Hematopoietic multipotent progenitor cell treated with erythropoietin and hydrocortisone succinate and interleukin-3 and kit ligand, for 15 days (in vitro differentiated cells): Measurements from ENCODE around the gene GDF7.

Experiments
- DNase-seq: peaks from one replicate; pipeline ENCODE4 v3.0.0-alpha.2; 2015; ENCODE audit warnings: low spot score

GDF7 gene

DNA sequence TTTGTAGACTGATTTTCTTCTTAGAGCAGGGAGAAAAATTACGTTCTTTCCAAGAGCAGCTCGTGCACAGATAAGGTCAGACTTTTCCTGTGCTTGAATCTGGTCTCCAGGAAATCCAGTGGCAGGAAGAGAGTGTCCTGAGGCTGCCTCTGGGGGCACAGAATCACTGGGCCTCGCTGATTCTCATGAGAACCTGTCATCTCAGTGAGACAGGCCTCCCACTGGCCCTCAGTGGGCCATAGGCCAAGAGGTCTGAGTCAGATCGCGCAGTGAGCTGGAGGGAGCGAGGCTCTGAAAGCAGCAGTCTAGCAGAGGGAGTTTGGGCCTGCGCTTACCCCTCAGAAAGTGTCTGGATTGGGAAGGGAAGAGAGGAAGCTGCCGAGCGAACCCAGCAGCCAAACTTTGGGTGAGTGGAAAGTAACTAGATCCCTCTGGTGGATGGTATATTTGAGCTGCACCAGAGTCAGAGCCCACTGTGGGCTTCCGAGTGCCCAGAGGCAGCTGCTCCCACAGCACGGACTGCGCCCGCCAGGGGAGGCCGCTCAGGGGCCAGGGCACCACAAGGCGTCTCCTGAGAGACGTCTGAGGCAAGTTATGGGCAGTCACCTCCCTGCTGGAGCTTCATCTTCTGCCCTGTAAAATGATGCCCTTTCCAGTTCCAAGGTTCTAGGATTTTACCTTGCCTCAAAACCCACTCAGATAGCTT is 8.2 kb downstream of the GDF7 start:
- DNase-seq, result no peak

DNA sequence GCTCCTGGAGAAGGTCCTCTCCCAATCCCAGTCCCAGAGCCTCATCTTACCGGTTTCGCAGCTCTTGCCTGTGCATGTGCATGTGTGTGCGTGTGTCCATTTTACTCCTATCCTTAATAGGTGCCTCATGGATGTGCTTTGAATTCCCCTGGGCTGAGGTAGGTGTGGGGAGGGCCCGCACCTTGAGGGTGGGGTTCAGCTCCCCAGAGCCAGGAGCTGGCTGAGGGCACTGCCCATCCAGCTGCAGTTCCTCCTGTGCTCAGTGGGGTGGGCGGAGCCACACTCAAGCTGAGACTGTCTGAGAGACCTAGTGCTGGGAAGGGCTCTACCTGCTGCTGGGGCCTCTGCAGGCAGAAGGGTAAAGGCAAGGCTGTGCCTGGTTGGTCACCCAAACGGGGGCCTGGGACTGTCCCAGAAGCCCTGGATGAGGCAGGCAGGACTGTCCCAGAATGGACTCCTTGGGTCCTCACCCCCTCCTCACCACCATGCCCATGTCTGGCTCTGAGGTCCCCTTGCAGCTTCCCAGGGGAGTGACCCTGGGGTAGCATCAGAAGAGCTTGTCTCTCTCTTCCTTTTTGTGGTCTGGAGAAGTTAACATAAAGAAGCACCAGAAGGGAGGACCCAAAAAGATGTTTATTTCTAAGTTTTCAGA is 8.9 kb downstream of the GDF7 start:
- no peak for DNase-seq

DNA sequence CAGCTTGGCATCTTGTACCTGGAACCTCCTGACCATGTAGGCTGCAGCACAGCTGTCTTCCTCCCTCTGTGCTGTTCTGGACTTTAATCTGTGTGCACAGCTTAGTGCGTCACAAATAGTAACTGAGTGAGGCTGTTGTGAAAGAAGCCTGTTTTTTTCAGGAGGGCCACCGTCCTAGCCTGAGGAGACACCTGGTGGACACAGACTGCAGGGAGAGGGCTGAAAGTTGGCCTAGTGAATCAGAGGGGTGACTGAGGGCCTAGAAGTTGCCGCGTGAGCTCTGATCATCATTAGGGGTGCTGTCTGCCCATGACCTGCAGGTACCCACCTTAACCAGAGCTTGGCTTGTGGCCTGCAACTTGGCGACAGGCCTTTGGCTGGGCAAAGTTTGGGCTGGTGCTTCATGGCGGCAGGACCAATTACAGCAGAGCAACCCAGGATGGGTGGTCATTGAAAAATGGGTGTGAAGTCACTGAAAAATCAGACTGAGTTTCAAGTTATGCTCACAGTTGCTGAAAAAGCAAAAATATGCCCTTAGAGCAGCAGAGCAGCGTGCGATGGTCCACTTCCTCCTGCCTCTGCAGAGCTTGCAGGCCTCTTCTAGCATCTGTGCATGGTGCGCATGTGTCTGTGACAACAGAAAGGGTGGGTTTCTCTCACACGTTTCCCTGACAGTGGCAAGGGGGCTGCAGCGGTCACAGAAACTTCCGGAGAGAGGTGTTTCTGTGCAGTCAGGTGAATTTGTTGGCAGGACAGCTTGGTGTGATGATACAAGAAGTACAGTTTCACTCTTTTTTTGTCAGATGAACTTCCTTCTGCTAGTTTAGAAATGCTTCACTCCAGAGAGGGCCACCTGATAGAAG is 9.6 kb downstream of the GDF7 start:
- DNase-seq, result no peak

DNA sequence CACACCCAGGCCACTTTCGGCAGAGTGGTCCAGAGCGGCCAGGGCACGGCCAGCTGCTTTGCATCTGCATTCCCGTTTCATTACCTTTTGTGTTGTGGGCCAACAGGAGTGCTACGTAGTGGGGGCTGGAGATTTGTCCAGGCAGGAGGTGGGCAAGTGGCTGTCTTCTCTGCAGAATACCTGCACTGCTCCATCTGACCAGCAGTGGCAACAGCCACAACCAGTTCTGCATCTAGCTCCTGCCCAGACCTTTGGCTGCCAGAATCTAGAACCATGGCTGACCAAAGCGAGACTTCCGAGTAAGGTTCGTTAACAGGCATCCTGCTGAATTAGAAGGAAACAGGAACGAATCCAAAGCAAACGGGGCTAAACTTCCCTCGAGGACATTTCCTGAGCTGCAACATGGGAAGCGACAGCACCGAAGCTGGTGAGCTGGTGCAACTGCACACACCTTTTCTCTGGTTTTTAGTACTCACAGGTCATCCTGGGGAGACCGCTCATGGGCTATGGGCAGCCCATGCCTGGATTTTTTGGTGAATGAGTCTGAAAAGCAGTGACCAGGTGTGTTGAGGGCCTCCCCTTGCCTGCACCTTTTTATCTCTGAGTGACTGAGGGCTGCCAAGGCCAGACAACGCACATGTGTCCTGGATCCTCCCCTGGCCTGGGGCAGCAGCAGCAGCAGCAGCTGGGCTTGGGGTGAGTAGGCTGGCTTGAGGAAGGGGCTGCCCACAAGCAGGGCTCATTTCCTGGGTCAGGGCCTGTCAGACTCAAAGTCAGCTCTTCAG is 10.5 kb downstream of the GDF7 start:
- DNase-seq, result no peak

DNA sequence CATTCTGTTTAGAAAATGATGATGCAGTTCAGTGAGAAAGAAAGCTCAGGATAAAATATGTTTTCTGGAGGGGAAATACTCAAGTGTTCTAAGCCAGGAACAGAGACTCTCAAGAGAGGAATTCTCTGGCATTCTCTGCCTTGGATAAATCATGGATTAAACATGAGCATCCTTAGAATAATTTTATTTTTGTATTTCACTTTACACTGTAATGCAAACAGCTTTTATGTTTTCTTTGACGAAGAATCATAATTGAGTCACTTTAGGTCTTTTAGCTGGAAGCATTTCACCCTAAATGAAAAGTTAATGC is 11.1 kb downstream of the GDF7 start:
- DNase-seq, result no peak

DNA sequence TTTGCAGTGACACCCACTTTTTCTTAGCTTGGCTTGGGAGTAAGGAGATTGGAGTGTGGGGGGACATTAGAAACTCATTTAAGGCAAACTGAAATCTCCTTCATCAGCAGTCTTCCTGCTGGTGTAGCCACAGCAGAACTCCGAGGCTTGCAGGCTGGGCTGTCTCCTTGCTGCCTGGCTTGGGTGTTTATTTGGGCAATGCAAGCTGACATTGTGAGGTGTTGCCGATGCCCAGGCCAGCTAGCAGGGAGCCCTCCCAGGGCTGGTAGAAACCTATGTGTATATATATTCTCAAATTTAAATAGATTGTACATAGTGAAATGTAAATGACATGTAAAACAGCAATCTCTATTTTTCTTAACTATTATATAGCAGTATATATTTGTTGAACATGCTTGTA is 11.8 kb downstream of the GDF7 start:
- no peak for DNase-seq

DNA sequence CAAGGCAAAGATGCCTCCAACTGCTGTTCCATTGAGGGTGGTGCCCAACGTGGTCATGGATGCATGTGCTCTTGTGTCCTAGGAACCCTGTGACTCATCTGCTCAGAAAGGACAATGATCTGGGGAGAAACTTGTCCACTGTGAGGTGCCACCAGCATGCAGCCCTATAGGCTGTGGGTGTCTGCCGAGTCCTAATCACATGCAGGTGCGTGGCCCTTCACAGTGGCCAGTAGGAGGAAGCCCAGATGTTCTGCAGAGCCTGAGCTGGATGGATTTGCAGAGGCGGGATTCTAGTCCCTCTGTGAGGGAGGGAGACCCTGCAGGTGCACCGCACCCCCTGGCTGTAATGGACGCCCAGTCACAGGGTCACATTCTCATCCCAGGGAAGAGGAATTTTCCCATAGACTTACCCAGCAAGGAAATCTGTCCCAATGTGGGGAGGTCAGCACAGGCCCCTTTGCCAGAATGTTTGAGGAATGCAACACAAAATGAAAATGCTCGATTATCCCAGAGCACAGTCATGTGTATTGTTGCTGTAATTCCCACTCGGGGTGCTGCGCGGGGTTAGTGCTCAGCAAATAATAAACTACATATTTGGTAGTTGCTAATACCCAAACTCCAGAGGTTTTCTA is 13.9 kb downstream of the GDF7 start:
- no peak for DNase-seq

DNA sequence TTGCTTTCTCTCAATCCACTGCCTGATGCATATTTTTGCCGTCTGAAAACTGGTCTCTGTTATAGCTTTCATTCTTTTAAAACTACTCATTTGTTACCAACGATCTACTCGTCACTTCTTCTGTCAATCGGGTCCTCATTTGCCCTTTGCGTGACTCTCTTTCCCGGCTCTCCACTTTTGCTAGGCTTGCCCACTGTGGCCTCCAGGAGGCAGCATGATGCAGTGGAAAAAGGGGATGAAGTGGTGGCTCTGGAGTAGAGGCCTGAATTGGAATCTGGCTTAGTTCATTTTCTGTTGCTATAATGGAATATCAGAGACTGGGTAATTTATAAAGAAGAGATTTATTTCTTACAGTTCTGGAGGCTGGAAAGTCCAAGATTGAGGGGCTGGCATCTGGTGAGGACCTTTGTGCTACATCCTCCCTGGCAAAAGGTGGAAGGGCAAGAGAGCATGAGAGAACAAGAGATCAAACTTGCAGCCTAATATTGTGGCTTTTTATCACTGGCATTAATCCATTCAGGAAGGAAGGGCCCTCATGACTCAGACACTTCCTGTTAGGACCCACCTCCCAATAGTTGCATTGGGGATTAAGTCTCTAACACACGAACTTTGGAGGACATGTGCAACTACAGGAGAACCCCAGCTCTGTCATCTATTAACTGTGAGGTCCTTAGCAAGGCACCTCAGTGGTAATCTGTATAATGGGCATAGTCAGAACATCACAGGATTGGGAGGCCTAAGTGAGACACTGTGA is 15.4 kb downstream of the GDF7 start:
- DNase-seq, result no peak

DNA sequence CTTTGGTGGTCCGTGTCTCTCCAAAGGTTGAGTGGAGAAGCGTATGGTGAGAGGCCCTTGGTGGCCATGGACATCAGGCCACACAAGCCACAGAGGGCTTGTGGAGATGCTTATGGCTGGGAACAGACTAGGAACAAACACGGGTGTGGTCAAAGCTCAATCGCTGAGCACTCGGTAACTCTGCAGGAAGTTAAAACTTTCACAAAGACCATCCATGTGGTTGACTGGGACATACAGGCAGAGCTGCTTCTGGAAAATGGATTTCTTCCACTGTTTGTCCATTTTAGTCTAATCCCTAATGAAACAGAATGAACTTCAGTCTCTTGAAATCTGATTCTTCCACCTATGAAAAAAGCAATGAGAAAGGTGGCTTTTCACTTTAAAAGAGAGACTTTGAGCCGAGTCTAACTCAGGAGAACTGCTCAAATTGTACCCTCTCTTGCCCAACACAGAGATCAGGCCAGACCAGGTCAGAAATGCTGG is 17.7 kb downstream of the GDF7 start:
- DNase-seq, result no peak

DNA sequence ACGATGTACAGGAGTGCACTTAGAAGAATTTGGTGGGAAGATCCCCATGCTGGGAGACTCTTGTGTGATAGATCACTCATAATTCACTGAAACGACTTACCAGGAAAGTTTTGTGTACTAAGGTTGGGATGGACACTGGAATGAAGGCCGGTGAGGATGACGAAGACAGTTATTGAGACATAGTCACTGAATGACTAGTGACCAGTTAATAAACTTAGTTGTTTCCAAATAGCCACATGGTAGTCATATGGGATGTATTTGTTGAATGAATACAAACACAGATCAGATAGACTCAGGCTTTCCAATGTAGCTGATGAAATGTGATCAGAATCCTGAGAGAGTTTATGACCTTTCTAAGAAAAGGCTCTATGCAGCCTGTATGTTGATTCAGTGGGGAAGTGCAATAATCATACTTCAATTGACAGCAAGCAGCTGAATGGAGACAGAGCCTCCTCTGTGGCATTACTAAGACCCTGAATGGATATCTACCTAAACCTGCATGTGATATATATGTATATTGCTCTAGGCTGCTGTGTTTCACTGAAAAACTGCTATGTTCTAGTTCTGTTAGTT is 20.4 kb downstream of the GDF7 start:
- no peak for DNase-seq

DNA sequence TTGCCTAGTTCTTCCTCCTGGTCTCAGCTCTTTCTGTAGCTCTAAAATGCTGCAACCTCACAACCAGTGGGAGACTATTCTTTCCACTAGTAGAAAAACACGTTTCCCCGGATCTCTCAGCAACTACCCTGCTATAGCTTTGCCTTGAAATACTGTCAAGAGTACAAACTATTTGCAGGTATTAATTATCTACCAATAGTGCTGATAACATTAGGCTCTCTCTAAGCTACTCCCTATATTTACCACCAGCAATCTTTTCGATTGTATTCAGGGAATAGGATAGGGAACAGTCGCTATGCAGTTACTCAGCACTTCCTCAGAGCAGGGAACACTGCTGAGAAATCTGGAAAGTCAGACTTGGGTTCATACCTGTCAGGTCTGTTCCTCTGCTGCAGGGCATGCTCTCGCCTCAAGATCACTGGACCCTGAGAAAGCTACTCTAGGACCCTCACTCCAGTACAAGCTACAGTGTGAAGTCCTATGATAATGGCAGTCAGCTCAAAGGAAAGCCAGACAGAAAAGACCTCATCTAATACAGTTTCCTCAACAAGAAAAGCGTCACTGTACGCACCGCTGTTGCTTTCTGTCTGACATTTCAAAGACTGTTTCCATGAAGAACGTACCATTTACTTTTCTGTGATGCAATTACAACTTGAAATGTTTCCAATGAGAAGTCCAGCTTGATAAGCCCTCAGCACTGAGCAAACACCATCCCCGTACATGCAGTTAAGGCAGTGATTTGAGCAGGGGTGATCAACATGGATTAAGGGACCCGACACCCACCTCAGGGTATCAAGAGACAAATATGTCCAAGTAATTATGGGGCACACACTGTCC is 22.7 kb downstream of the GDF7 start:
- no peak for DNase-seq

DNA sequence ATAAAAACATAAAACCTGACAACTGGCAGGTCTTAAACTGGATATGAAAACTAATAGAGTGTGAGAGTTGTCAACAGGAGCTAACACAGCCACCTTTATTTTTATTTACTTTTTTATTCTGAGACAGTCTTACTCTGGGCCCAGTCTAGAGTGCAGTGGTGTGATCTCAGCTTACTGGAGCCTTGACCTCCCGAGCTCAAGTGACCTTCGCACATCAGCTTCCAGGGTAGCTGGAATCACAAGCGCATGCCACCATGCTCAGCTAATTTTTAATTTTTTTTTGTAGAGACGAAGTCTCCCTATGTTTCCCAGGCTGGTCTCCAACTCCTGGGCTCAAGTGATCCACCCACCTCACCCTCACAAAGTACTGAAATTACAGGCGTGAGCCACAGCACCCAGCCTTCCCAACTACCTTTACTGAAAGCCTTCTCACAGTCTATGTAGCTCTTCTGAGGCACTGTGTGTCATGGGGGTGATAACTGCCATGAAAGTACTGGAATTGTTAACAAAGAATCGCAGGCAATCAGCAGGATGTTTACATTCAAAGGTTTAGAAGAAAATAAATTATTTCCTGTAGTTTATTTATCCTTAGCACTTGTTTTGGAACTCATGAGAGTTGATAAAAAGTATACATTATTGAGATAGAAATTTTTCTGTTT is 24.3 kb downstream of the GDF7 start:
- no peak for DNase-seq

DNA sequence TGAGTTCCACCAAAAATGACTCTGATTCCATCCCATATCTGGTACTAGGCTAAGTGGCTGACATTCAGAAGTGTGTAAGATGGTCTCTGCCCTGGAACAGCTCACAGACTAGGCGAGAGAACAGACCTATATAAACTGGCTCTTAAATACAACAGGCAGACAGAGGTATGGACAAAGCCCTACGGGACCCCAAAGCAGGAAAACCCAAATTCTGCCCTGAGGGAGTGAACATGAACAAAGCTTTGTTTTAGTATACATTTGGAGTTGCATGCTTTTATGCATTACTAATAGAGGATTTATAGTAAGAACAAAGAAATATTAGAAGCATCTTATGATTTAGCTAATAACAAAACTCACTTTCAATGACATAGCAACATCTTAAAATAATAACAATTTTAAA is 25.1 kb downstream of the GDF7 start:
- no peak for DNase-seq

DNA sequence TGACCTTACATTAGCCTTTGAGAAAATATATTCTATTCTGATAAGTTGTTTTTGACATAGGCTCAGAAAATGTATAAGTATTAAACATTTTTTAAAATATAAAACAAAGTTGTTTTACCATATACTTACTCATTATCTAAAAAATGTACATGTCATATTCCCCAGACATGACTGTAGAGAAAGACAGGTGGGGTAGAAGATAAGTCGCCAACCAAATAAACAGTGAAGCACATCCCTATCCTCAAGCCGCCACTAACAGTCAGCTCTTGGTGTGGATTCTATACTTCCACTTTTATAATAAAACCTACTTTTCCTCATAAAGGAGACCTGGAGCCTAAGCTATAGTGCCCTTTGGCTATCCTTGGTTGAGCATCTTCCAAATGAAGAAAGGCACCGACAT is 26.4 kb downstream of the GDF7 start:
- peak; percentile 33 for DNase-seq

DNA sequence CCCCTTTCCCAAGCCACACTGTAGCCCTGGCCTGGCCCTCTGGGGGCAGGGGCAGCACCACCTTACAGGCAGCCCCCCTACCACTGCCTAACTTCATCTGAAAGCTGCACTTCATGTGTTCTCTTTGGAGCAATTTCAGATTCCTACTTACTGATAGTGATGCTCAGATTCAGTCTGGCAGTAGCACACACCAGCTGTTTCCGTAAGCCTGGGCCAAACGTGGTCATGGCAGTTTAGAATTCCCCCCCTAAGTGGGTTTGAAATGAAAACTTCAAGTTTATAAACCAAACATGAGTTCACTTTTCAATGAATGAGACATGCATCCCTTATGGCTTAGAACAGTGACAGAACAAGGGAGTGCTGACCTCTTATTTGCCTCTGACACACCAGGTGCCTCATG is 29.4 kb downstream of the GDF7 start:
- no peak for DNase-seq

DNA sequence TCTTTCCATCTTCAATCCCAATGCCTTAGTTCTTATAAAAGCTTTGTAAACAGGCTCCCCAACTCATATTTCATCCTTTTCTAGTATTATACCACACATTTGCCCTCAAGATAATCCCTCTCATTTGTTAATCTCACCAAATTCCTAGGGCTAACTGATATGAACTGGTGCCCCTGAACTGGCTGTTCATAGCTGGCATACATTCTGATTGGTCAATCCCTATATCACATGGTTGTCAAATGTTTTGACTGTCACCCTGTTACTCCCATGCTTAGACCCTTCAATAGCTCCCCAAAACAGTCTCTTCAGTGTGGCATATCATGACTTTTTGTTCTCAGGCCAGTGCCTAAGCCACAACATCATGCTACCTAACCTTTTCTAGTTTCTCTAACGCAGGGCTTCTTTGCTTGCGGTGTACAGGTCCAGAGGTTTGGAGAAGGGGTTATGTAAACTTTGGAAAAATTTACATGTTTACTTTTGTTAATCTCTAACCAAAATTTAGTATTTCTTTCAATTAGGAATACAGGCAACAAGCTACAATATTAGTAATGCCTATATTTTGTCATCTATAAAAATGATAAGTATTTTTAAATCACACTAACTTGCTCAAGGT is 30.5 kb downstream of the GDF7 start:
- DNase-seq, result no peak

DNA sequence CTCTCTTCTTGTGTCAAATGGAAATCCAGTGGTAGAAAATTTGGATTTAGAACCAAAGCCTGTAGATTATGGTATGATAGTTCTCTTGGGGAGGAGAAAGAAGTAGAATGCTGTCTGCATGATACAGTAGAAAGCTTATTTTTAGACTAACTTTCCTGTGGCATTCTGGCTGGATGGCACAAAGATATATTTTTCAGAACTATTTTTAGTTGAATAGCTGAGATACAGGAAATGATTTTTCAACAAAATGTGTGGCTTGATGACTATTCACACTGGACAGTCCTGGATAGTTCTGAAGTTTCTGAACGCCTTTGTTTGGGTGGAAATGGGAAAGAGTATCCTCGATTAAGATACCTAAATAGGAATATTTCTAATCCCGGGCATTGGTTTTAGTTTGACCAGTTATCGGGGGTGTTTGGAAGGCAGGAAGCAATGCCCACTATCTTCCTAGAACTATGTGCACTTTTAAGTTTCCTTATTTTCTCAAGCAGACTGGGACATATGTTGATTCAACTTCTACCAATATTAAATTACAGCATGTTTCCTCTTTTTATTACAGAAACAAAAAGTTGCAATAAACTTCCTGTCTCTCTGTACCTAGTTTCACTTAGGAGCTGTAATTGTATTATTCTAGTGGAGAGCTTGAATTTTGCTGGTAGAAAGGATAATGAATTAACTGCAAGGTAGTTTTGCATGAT is 32.1 kb downstream of the GDF7 start:
- DNase-seq, result no peak

DNA sequence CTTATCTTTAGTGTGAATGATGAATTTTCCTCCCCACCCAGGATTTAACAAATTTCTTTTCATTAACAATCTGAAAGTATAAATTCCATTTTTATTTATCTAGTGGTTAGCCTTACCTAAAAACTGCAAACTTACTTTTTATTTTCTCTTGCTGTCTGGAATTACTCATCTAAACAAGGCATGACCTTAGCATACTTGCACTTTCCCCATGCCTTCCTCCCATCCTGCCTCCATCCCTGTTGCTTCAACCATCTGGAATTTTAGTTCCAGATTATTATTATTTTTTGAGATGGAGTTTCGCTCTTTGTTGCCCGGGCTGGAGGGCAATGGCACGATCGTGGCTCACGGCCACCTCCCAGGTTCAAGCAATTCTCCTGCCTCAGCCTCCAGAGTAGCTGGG is 35.6 kb downstream of the GDF7 start:
- no peak for DNase-seq
